ENCODE results near the gene RARG. TPM values are rescaled to one million over a fixed set of nuclear protein-coding genes. Genes with fewer than 3 reads are reported as not detected.

Gene RARG
- total and polyA plus RNA-seq, 2 of the 4 experiments (the other 2 are of a cell fraction) = 7.9 to 30.9 TPM

DNA sequence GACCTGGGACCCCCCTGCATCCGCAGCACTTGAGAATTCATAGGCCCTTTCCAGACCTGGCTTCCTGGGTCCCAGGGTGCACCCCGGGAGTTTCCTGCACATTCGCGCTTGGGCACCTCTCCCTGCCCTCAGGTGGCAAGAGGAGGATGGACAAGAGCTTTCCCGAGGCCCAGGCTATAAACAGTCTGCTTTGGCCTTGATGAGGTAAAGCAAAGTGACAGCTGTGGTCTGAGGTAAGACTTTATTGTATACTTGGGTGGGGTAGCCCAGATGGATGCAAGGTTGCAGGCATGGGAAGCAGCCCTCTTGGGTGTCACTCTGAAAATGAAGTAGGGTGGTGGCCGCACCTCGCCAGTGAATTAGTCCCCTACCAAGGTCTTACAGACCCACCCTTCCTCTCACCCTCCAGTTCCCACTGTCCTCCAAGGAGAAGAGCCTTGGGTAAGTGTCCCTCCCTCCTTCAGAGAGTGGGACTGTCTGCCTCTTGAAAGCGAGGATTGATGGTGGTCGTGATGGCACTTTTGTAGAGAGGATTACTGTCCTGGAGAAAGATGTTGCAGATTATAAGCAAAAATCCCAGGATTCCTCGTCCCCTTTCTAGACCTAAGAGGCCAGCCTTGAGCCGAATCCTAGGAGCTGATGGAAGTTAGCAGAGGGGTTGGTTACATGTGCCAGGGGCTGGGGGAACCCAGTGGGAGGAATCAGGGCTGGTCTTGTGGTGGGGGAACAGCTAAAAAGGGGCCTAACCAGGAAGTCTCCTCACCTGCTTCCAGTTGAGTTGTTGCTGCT, 40.7 kb downstream of the RARG start:
- no peak overlapping the region for H3K23ac ChIP-seq (ENCODE audit: low read depth, low read length)
- peaks cover 14% of the 10 kb centered on the region for H3K9me1 ChIP-seq (ENCODE audit: insufficient read depth, low read length)
- no peak overlapping the region for H4K5ac ChIP-seq (ENCODE audit: low read depth, low read length)
- no peak overlapping the region for H2BK5ac ChIP-seq (ENCODE audit: low read depth, low read length, poor library complexity, severe bottlenecking)
- H2BK20ac ChIP-seq (ENCODE audit: low read depth, low read length) = peak overlapping the region; percentile 30; the same call in 1 of the 2 replicates
- TF ChIP-seq RFX5 (IDR thresholded peaks at IDR 0.05; ENCODE audit: low read depth, low read length) (no peak), MAZ (IDR thresholded peaks at IDR 0.05; ENCODE audit: borderline replicate concordance, low read depth, low read length) (no peak), CHD1 (IDR thresholded peaks at IDR 0.05; ENCODE audit: low read depth, low read length) (no peak), MXI1 (IDR thresholded peaks at IDR 0.05; ENCODE audit: borderline replicate concordance, low read depth, low read length) (no peak), FOS (IDR thresholded peaks at IDR 0.05; ENCODE audit: low read depth, low read length) (no peak)
- TF ChIP-seq, protein P1, sequence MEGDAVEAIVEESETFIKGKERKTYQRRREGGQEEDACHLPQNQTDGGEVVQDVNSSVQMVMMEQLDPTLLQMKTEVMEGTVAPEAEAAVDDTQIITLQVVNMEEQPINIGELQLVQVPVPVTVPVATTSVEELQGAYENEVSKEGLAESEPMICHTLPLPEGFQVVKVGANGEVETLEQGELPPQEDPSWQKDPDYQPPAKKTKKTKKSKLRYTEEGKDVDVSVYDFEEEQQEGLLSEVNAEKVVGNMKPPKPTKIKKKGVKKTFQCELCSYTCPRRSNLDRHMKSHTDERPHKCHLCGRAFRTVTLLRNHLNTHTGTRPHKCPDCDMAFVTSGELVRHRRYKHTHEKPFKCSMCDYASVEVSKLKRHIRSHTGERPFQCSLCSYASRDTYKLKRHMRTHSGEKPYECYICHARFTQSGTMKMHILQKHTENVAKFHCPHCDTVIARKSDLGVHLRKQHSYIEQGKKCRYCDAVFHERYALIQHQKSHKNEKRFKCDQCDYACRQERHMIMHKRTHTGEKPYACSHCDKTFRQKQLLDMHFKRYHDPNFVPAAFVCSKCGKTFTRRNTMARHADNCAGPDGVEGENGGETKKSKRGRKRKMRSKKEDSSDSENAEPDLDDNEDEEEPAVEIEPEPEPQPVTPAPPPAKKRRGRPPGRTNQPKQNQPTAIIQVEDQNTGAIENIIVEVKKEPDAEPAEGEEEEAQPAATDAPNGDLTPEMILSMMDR (conservative IDR thresholded peaks at IDR 0.05; ENCODE audit: low read depth, low read length) = no peak
- TF ChIP-seq, protein P2, sequence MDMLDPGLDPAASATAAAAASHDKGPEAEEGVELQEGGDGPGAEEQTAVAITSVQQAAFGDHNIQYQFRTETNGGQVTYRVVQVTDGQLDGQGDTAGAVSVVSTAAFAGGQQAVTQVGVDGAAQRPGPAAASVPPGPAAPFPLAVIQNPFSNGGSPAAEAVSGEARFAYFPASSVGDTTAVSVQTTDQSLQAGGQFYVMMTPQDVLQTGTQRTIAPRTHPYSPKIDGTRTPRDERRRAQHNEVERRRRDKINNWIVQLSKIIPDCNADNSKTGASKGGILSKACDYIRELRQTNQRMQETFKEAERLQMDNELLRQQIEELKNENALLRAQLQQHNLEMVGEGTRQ (IDR thresholded peaks at IDR 0.05; ENCODE audit: low read depth, low read length) = no peak
- H4K20me1 ChIP-seq (ENCODE audit: insufficient read depth, low read length) = no peaks in the 10 kb centered on the region
- no peak overlapping the region for H3K4ac ChIP-seq (ENCODE audit: low read depth, low read length)
- H2BK15ac ChIP-seq (ENCODE audit: low read depth, low read length) = no peak overlapping the region
- H2AK9ac ChIP-seq (replicated peaks; ENCODE audit: low read depth, low read length, poor library complexity) = no peak overlapping the region
- ATAC-seq (ENCODE audit: low read depth) (no peak), DNase-seq (no peak)
- H3K4me2 ChIP-seq (ENCODE audit: low read depth, low read length) = no peak overlapping the region
- no peak overlapping the region for H3K27ac ChIP-seq (ENCODE audit: insufficient read depth, low read length)
- H3K18ac ChIP-seq (ENCODE audit: low read depth, low read length) = no peak overlapping the region
- H3K14ac ChIP-seq (replicated peaks; ENCODE audit: low read depth, low read length) = no peak overlapping the region
- no peak overlapping the region for H2AFZ ChIP-seq (replicated peaks; ENCODE audit: low read length, poor library complexity)
- no peak overlapping the region for H4K8ac ChIP-seq (ENCODE audit: low read depth in 2 of 2, low read length in 2 of 2)
- H4K91ac ChIP-seq (ENCODE audit: insufficient read depth, low read depth, low read length) = no peak overlapping the region
- ChIA-PET CTCF (interaction anchor here (1.3 kb wide), 1 partner anchor 9 kb away, joined by 3 read pairs; no protein-coding TSS in a partner anchor), POLR2A (ENCODE audit: unreplicated experiment) (no interaction called here)
- no TSS peak for BruUV-seq (replicated peaks)
- intact Hi-C loops (cut with micrococcal nuclease) = no loop called here
- no peaks in the 10 kb centered on the region; the same call in 1 of the 2 replicates for H3K4me1 ChIP-seq (ENCODE audit: control insufficient read depth, insufficient read depth, low read length)
- H3K27me3 ChIP-seq (ENCODE audit: control insufficient read depth, insufficient read depth, low read length) = no peaks in the 10 kb centered on the region
- no peak overlapping the region for H2BK120ac ChIP-seq (ENCODE audit: low read depth, low read length)
- no CpG with 5 or more reads among the region's 11 CpGs for WGBS, 2 experiments (ENCODE audit: extremely low coverage in 2 of 2, insufficient read length in 1 of 2)
- in situ Hi-C loops (cut with MboI; ENCODE audit: low sequenced_read_pairs) = no loop called here
- dilution Hi-C loops (cut with HindIII; ENCODE audit: low sequenced_read_pairs, unreplicated experiment) = no loop called here
- peaks cover 29% of the 10 kb centered on the region for H3K36me3 ChIP-seq (ENCODE audit: control insufficient read depth, insufficient read depth, low read length)
- H3K9ac ChIP-seq (ENCODE audit: low read depth, low read length) = no peak overlapping the region
- peaks cover under 1 to 16% of the 10 kb centered on the region in 2 experiments; a peak in 2 of 4 replicates for H3K79me1 ChIP-seq (ENCODE audit: low read depth in 1 of 2, low read length in 2 of 2)
- H3K4me3 ChIP-seq (ENCODE audit: insufficient read depth, low read depth, low read length) = no peak overlapping the region
- H3K56ac ChIP-seq (ENCODE audit: extremely low read depth, insufficient read depth, low read length) = no peak overlapping the region
- no peaks in the 10 kb centered on the region for H3K9me3 ChIP-seq (ENCODE audit: control insufficient read depth, insufficient read depth, low read length)
- no peak overlapping the region for H2AK5ac ChIP-seq (ENCODE audit: low read depth, low read length)
